Right cardiac atrium (tissue), 5 donors: ENCODE data around the gene SBK3. TPM values are rescaled to one million over a fixed set of nuclear protein-coding genes. Genes with fewer than 3 reads are reported as not detected.
"Not testable (repeated sequence)": the region's sequence is repeated elsewhere in the genome, so short reads cannot be mapped to it uniquely, and the experiment has no call there.

Source experiments
- ATAC-seq, 2 donors: fragments of 200-7000 bp; cut with Tn5 transposase; one replicate each; pipeline versions ENCODE4 v1.8.0 to v1.9.1; 2020; ENCODE audit warnings: moderate library complexity in 2 of 2, mild to moderate bottlenecking in 1 of 2
- DNase-seq, 3 donors: peaks; one replicate each; pipeline ENCODE4 v3.0.0-alpha.2; 2020
- H3K27ac ChIP-seq: one replicate; pipeline ENCODE4 v1.5.1; 2013; ENCODE audit warnings: mild to moderate bottlenecking, low read length, control low read depth, moderate library complexity
- H3K27me3 ChIP-seq: one replicate; pipeline ENCODE4 v1.6.1; 2013; ENCODE audit not compliant: control insufficient read depth, insufficient read depth
- H3K4me1 ChIP-seq: one replicate; pipeline ENCODE4 v1.6.1; 2013; ENCODE audit warnings: low read length; ENCODE audit not compliant: control insufficient read depth, insufficient read depth
- H3K4me3 ChIP-seq: one replicate; pipeline ENCODE4 v1.5.1; 2013; ENCODE audit warnings: low read length, control low read depth
- H3K9me3 ChIP-seq: one replicate; pipeline ENCODE4 v1.6.1; 2013; ENCODE audit warnings: low read length; ENCODE audit not compliant: control insufficient read depth
- WGBS: extraction: QIAGEN DNeasy Blood & Tissue Kit; methylation state at CpG from one replicate; pipeline ENCODE4 v1.1.7; 2013; 5-methylcytosine and 5-hydroxymethylcytosine counted together
- intact Hi-C, 4 donors: fragments of 100-400 bp; cut with DNase I; formaldehyde crosslinking; loops; one replicate each; pipeline versions ENCODE4 v1.11.0 to v1.14.0; 2022 to 2023
- polyA plus RNA-seq: library from polyadenylated mRNA; stranded (reverse); fragments of 200-250 nt; gene quantifications from one replicate; pipeline ENCODE4 v1.2.3, GENCODE V29; 2013
- total RNA-seq, 4 donors: library from RNA; stranded (reverse); fragmentation: NEBNext Ultra II Directional; extraction: Animal tissue kit (Norgen Biotek cat#: 25700); gene quantifications; one replicate each; pipeline ENCODE4 v1.2.1, GENCODE V29; 2021
- donor health status: healthy with polysubstance abuse.
- donor health status: DM: no; HTN: yes; CAD: no.
- donor health status: DM: no; HTN: no; CAD: no.
- donor health status: DM: no; HTN: yes; CAD: no; lungs with severe emphysema.
- donor health status: DM: yes; HTN: yes; CAD: no.

SBK3 gene
- total and polyA plus RNA-seq, 5 donors: 80.3 to 211 (median 103) TPM

- Histone ChIP-seq H3K27ac (no peak overlapping the region), H3K4me1 (no peaks in the 10 kb centered on the region), H3K9me3 (no peaks in the 10 kb centered on the region), H3K4me3 (no peak overlapping the region), H3K27me3 (no peaks in the 10 kb centered on the region)
- peak in 1 of 2 donors; percentile 8 for ATAC-seq
- peak in 2 of 3 donors; percentile 41 to 43 for DNase-seq
- intact Hi-C loops: no loop called here
- 48% methylated on average over 10 of the region's 10 CpGs for WGBS
These were observed 4.7 kb downstream of the SBK3 start for GRCh38 chr19:55540619-55541018.

- Histone ChIP-seq H3K9me3 (no peaks in the 10 kb centered on the region), H3K27me3 (no peaks in the 10 kb centered on the region), H3K27ac (no peak overlapping the region), H3K4me1 (no peaks in the 10 kb centered on the region), H3K4me3 (no peak overlapping the region)
- intact Hi-C loops: no loop called here
- ATAC-seq (peak; percentile 2 to 3), DNase-seq (peak in 2 of 3 donors; percentile 60 to 65)
- WGBS: 79% methylated on average over 33 of the region's 33 CpGs
These were observed 6.0 kb downstream of the SBK3 start for GRCh38 chr19:55539090-55539984.

- Histone ChIP-seq H3K4me1 (no peaks in the 10 kb centered on the region), H3K4me3 (no peak overlapping the region), H3K27me3 (no peaks in the 10 kb centered on the region), H3K9me3 (no peaks in the 10 kb centered on the region), H3K27ac (no peak overlapping the region)
- DNase-seq: no peak
- WGBS: 86% methylated on average over 5 of the region's 5 CpGs
- intact Hi-C loops: no loop called here
- ATAC-seq: no peak
These were observed 7.2 kb downstream of the SBK3 start for GRCh38 chr19:55538132-55538531.

- intact Hi-C loops: no loop called here
- Histone ChIP-seq H3K9me3 (no peaks in the 10 kb centered on the region), H3K4me3 (no peak overlapping the region), H3K27me3 (no peaks in the 10 kb centered on the region), H3K27ac (no peak overlapping the region), H3K4me1 (no peaks in the 10 kb centered on the region)
- ATAC-seq (no peak), DNase-seq (peak in 2 of 3 donors; percentile 14 to 28)
- WGBS: 56% methylated on average over 5 of the region's 5 CpGs
These were observed 7.6 kb downstream of the SBK3 start for GRCh38 chr19:55537741-55538111.

- Histone ChIP-seq H3K4me1 (no peaks in the 10 kb centered on the region), H3K27ac (peak within 1 kb of the TSS; percentile 44), H3K4me3 (peak within 1 kb of the TSS; percentile 63), H3K9me3 (no peaks in the 10 kb centered on the region), H3K27me3 (no peaks in the 10 kb centered on the region)
- peak; percentile 70 to 91 (median 86) for DNase-seq
- ATAC-seq: peak; percentile 71 to 72
- 23% methylated on average over 14 of the region's 14 CpGs for WGBS
- intact Hi-C loops: no loop called here
These were observed 8.2 kb downstream of the SBK3 start, which contains the start of gene SBK2 for GRCh38 chr19:55536951-55537740. TSS of gene SBK2 (minus strand) at chr19:55537133. CDS start at chr19:55536294, 839 bp downstream.

GRCh38 chr19:55536366-55536765 lies 9.0 kb downstream of the SBK3 start:
- H3K27me3 ChIP-seq: no peaks in the 10 kb centered on the region
- ATAC-seq (no peak), DNase-seq (peak in 2 of 3 donors; percentile 19 to 49)
- intact Hi-C loops: no loop called here
- no peaks in the 10 kb centered on the region for H3K4me1 ChIP-seq
- H3K4me3 ChIP-seq: peak overlapping the region; percentile 63
- 73% methylated on average over 11 of the region's 11 CpGs for WGBS
- no peaks in the 10 kb centered on the region for H3K9me3 ChIP-seq
- peak overlapping the region; percentile 44 for H3K27ac ChIP-seq

GRCh38 chr19:55535965-55536350 lies 9.4 kb downstream of the SBK3 start:
- H3K4me3 ChIP-seq: peak overlapping the region; percentile 63
- H3K4me1 ChIP-seq: no peaks in the 10 kb centered on the region
- intact Hi-C loops: no loop called here
- DNase-seq: peak in 2 of 3 donors; percentile 54 to 61
- WGBS: 72% methylated on average over 22 of the region's 22 CpGs
- no peaks in the 10 kb centered on the region for H3K27me3 ChIP-seq
- no peaks in the 10 kb centered on the region for H3K9me3 ChIP-seq
- H3K27ac ChIP-seq: peak overlapping the region; percentile 44
- ATAC-seq: peak; percentile 5 to 7

GRCh38 chr19:55535173-55535964 lies 10.0 kb downstream of the SBK3 start:
- Histone ChIP-seq H3K27me3 (no peaks in the 10 kb centered on the region), H3K4me1 (no peaks in the 10 kb centered on the region), H3K9me3 (no peaks in the 10 kb centered on the region), H3K27ac (peak overlapping the region; percentile 26), H3K4me3 (peak overlapping the region; percentile 63)
- 69% methylated on average over 12 of the region's 12 CpGs for WGBS
- DNase-seq (peak in 2 of 3 donors; percentile 28 to 53), ATAC-seq (peak; percentile 3 to 19)
- intact Hi-C loops: no loop called here

GRCh38 chr19:55534280-55534679 lies 11.1 kb downstream of the SBK3 start:
- H3K4me3 ChIP-seq, intact Hi-C loops, H3K27me3 ChIP-seq, H3K9me3 ChIP-seq, H3K4me1 ChIP-seq, ATAC-seq, H3K27ac ChIP-seq: not testable (repeated sequence)
- 77% methylated on average over 7 of the region's 7 CpGs for WGBS
- DNase-seq: peak in 2 of 3 donors; percentile 10 to 27

- intact Hi-C loops: no loop called here
- no peak overlapping the region for H3K27ac ChIP-seq
- no peaks in the 10 kb centered on the region for H3K9me3 ChIP-seq
- ATAC-seq: no peak
- DNase-seq: peak in 1 of 3 donors; percentile 35
- no peaks in the 10 kb centered on the region for H3K27me3 ChIP-seq
- no peak overlapping the region for H3K4me3 ChIP-seq
- H3K4me1 ChIP-seq: peaks cover 3% of the 10 kb centered on the region
- WGBS: 90% methylated on average over 26 of the region's 26 CpGs
These were observed 14.3 kb downstream of the SBK3 start for GRCh38 chr19:55530996-55531395.
